NCI-H1092 treated with DMSO at 0.1 percent for 48 hours (cell line): ENCODE results near the gene GLP2R.
"Not testable (repeated sequence)": the region's sequence is repeated elsewhere in the genome, so short reads cannot be mapped to it uniquely, and the experiment has no call there.

Source experiments
- DNase-seq: peaks from one replicate; lab custom pipeline; 2025; lab: John Stamatoyannopoulos, UW

Gene GLP2R

GRCh38 chr17:9899280-9900043 is 73.7 kb downstream of the GLP2R start:
- no peak for DNase-seq

DNA sequence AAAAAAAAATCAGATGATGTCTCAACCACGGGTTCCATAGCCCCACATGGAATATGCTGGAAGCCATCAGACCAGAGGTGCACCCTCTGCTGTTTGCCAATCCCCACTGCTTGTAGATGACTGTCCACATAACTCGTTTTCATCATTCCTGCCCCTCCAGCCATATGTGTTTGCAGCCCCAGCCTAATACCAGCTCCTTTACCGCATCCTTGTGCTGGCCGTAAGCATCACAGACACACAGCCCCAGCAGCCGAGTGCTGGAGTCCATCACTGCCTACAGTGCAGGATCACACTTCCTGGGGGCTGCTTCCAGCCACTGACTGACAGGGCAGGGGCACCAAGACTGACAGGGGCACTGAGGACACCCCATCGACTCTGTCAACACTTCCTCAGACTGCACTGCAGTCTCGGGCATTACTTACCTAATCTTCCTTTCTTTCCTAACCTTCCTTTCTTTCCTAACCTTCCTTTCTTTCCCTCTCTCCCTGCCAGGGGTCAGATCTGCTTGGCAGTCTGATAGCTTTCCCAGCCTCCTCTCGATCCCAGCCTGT is 74.4 kb downstream of the GLP2R start:
- DNase-seq, result no peak

DNA sequence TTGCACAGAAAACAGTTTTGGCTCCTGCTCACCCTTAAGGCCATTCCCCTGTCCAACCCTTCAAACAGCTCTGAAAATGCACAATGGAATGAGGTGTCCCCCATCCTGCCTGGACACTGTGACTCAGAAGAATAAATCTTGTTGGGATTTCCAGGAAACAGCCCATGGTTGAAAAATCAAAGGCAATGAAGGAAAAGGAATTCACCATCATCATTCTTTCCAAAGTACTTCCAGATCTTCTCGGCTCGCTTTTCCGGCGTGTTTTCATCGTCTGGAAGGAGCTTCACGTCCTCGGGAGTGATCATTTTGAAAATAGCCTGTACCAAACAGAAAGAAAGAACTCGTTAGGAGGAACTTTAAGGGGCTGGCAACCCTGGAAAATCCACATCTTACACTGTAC is 75.1 kb downstream of the GLP2R start:
- DNase-seq, result no peak

DNA sequence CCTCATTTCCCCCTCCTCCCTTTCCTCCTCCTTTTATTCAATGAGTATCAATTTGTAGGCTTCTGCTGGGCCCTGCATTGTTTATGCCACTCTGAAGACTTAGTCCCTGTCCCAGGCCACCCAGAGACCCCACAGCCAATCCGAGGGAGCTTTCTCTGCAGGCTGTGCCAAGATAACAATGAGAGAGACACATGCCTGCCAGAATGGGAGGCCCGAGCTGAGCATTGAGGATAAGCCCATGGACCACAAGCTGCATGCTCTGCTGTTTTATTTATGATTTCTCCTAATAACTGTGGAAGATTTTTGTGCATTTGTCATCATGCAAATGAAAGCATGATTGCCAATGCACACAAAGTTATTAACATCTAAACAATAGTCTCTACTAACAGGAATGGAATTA is 76.4 kb downstream of the GLP2R start:
- no peak for DNase-seq

DNA sequence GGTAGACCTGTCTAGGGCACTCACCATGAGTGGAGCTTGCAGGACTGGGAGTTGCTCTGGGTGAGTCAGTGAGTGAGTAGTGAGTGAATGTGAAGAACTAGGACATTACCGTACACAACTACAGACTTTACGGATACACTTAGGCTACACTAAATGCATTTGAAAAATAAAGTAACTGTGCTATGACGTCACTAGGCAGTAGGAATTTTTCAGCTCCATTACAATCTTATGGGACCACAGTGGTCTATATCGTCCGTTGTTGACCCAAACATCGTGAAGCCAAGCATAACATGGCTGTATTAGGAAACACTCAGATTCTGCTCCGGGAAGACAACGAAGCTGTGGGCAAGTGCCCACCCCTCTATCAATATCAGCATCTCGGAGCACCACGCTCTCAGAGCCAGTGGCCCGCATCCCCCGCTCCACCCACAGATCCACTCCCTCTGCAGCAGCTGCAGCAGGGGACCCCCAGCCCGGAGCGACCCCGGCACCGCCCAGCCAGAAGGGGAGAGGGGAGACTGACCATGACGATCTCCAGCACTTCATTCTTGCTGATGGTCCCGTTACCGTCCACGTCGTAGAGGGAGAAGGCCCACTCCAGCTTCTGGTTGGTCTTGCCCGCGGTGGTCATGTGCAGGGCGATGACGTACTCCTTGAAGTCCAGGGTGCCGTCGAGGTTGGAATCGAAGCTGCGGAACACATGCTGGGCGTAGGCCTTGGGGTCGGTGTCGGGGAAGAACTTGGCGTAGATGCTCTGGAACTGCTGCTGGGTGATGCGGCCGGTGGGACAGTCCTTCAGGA is 78.8 kb downstream of the GLP2R start:
- no peak for DNase-seq

- no peak for DNase-seq
These were observed 79.3 kb downstream of the GLP2R start, which contains the start of gene RCVRN for GRCh38 chr17:9905078-9905415. Gene RCVRN (minus strand): TSS chr17:9905271. CDS start chr17:9905180, 91 bp downstream.

DNA sequence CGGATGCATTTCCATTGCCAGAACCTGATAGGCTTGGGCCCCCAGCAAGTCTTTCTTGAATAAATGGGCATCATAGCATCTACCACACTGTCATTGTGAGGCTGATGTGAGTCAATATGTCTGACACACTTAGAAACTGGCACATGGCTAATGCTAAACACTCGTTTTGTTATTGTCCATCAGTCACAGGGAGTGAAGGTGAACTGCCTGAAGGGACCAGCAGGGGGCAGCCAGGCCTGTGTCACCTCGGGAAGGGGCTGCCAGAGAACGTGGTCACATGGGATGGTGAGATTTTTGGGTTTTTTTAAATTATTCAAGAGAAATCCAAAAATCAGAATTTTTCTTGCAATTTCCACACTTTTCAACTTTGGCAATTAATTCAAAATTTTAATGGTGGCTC is 80.2 kb downstream of the GLP2R start:
- DNase-seq, result no peak

DNA sequence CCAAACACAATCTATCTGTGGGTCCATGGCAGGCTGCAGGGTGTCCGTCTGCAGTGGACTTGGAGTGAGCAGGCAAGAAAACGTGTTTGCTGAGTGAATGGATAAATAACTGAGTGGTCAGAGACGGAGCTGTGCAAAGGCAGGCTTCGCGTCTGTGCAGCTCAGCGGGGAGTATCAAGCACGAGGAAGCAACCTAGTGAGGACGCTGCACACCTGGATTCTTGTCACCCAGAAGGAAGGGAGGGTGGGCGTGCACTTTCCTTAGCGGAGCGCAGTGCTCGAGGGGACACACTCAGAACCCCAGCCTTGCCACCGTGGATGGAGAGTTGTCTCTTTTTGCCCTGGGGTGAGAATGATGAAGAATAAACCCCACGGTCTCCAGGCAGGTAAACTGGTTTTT is 80.9 kb downstream of the GLP2R start:
- no peak for DNase-seq

DNA sequence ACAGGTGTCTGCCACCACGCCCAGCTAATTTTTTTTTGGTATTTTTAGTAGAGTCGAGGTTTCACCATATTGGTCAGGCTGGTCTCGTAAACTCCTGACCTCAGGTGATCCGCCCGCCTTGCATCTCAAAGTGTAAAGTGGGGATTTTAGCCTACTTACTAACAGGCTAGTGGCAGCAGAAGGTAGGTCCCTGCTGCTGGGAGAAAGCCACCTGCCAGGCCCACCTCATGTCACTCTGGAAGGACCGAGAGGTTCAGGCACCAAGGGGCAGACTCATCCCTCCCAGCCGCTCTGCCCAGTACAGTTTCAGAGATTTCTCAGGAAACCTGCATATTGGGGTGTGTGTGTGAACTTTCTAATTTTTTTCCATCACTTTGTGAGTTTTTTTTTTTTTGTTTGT is 81.4 kb downstream of the GLP2R start:
- no peak for DNase-seq

GRCh38 chr17:9907883-9908648 is 82.3 kb downstream of the GLP2R start:
- DNase-seq, result no peak

DNA sequence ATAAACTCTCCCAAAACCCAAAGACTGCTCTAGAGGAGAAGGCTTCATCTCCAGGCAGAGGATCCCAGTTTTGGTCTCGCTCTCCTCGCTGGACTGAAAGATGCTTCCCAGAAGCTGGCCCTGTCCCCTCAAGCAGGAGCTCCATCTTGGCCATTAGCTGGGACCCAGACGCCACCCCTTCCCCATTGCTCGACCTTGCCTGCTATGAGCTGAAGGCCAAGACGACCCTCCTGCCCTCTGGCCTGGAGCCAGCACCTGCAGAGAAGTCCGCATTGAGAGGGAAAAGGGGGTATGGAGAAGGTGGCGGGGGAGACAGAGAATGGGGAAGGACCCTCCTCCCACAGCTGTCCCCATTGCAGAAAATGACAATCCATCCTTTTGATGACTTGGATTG is 82.9 kb downstream of the GLP2R start:
- DNase-seq, result no peak

DNA sequence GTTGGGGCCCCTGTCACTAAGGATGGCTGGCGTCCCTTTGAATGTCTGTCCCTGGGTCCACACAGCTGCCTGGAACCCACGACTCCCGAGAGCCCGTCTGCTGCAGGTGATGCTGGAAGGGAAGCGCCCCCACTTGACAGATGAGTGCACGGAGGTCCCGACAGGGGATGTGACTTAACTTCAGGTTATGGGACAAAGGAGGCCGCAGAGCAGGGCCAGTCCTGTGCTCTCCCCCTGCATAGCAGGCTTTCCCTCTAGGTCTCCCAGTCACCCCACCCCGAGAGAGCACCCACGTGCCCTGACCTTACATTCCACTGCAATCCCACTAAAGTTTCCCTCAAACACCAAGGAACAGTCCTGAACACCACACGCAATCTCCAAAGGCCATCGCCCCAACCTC is 85.4 kb downstream of the GLP2R start:
- no peak for DNase-seq

DNA sequence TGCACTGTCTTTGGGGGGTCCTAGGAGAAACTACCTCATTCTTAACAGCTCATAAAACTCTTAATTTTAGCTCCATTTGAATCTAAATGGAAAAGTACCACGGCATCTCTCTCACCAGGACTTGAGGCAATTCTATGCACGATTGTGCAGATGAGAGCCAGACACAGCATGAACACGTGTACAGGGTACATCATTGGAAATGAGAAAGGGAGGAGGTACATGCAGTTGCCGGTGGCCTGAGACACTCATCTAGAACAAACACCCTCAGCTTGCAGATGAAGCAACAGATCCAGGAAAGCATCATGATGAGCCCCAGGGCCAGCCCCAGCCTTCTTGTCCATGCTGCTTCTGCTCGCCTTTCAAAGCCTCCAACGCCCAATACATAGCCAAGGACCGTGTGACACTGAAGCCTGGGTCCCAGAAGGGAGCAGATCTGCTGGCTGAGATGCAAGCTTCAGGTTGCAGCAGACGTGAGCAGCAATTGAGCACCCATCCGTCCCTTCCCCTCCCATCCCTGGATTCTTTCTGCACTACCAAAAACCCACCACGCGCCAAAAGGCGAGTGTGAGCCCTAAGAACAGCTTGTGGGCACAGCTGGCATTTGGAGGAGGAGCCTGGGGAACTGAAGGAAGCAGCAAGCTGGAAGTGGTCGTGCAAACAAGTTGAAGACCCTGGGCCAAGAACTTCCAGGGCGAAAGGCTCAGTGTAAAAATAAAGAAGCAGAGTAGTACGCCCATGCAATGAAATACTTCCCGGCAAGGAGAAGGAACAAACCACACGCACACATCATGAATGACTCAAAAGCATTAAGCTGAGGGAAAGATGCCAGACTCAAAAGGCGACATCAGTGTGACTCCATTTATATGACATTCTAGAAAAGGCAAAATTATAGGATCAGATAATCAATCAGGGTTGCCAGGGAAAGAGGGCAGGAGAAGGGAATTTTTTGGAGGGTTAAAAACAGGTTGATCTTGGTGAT is 86.7 kb downstream of the GLP2R start:
- DNase-seq, result no peak

DNA sequence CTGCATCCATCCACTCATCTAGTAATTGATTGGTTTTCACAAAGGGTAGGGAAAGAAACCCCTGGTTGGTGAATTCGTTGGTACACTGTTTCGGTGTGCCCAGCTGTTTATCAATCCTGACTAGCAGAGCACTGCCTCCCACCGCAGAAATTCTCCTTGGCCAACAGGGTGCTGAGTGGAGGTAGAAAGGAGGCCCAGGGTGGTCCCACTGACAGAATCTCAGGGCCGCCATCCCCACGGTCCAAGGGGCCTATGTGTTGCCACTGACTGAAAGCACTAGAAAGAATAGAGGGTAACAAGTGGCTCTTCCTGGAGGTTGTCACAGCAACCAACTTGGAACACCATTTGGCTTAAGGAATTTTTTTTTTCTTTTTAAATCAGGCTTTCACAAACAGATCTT is 87.8 kb downstream of the GLP2R start:
- DNase-seq, result no peak

- DNase-seq, result no peak
These were observed 90.4 kb downstream of the GLP2R start for GRCh38 chr17:9916108-9916507.

DNA sequence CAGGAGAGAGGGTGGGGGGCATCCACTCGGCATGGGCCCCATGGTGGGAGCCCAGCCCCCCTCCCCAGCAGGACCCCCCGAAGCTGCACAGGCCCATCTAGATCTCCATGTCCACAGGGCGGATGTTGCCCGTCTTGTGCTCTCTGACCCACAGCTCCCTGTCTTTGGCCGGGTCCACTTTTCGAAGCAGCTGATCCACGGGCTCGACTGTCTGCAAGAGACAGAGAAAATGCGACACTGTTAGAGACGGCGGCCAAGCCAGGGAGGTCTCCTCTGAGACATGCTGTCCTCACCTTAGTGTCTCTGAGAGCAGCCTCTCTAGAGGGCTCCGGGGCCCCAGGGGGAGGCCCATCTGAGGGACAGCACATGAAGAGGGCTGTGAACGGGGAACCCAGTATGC is 91.4 kb downstream of the GLP2R start:
- DNase-seq, result no peak

- DNase-seq, result no peak
These were observed 92.1 kb downstream of the GLP2R start for GRCh38 chr17:9917801-9918200.

DNA sequence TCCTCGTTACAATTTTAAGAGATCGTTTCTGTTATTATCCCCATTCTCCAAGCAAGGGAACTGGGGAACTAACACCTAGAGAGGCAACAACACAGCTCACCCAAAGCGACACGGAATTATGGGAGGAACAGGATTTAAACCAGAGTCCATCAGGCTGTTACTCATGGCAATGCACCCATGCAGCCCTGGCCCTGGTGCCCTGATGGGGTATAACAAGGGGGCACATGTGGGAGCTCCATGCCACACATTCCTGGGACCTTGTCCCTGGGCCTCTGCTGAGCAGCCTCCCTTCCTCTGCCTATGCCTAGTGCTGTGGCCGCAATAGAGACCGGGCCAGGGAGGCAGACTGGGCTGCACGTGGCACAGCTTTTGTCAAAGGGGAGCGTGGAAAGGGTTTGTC is 92.6 kb downstream of the GLP2R start:
- DNase-seq, result no peak

DNA sequence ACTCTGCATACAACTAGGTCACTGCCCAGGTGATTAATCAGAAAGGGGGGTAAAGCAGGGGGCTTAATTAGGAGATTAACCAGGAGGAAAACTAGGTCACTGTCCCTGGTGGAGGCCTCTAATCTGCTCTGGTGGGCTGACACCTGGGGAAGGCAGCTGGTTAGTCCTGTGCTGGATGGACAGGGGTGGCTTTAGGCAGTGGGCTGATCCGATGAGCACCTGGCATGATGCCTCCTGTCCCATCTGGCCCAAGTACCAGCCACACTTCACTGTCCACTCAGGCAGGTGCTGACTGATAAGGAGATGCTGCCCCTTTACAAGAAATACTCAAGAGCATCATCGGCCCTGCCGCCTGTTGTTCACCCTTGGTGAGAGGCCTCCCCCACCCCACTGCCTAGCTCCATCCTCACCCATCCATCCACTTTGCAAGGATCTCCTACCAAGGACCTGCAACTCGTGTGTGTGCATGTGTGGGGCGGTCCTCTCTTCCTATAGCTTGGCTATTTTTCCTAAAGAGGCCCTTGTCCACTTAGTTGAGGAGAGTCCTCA is 93.2 kb downstream of the GLP2R start:
- no peak for DNase-seq

DNA sequence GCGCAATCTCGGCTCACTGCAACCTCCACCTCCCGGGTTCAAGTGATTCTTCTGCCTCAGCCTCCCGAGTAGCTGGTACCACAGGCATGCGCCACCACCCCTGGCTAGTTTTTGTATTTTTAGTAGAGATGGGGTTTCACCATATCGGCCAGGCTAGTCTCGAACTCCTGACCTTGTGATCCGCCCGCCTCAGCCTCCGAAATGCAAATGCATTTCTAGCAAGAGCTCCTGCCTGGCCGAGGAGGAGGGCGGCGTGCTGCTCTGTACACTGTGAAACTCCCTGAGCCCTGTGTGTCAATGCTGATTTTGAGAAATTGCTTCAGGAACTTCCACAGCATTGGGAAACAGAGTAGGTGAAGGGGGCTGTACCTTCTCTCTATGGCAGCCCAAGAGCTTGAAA is 95.5 kb downstream of the GLP2R start:
- not testable (repeated sequence) for DNase-seq
